Right lung (tissue), 5 donors: ENCODE measurements around the gene DCPS. TPM values are rescaled to one million over a fixed set of nuclear protein-coding genes. Genes with fewer than 3 reads are reported as not detected.
"Not testable (repeated sequence)": the region's sequence is repeated elsewhere in the genome, so short reads cannot be mapped to it uniquely, and the experiment has no call there.

Source experiments
- DNase-seq, 2 donors: peaks; one replicate each; pipeline ENCODE4 v3.0.0-alpha.2; 2013
- polyA plus RNA-seq, 5 donors: library from polyadenylated mRNA; unstranded; fragments of 120-200 nt; gene quantifications; one replicate each; pipeline versions ENCODE4 v1.2.1 to v1.2.3, GENCODE V29; 2013; ENCODE audit warnings: inconsistent platforms in 1 of 5, low replicate concordance in 1 of 5; ENCODE audit not compliant: insufficient read length in 5 of 5, insufficient read depth in 1 of 5

Gene DCPS
- polyA plus RNA-seq, 5 donors = 19.5 to 24.9 (median 21.4) TPM

GRCh38 chr11:126378763-126379162 is 74.9 kb downstream of the DCPS start:
- DNase-seq = no peak

GRCh38 chr11:126380909-126381308 is 77.0 kb downstream of the DCPS start:
- DNase-seq = no peak

GRCh38 chr11:126381960-126382359 is 78.1 kb downstream of the DCPS start:
- DNase-seq = not testable (repeated sequence)

GRCh38 chr11:126382641-126383040 is 78.8 kb downstream of the DCPS start:
- not testable (repeated sequence) for DNase-seq

- no peak for DNase-seq
These were observed 79.8 kb downstream of the DCPS start for GRCh38 chr11:126383339-126384335.

- DNase-seq = no peak
These were observed 80.7 kb downstream of the DCPS start for GRCh38 chr11:126384449-126385070.

GRCh38 chr11:126385991-126386728 is 82.3 kb downstream of the DCPS start:
- DNase-seq = no peak

- not testable (repeated sequence) for DNase-seq
These were observed 82.8 kb downstream of the DCPS start for GRCh38 chr11:126386729-126387071.

GRCh38 chr11:126387857-126388256 is 84.0 kb downstream of the DCPS start:
- no peak for DNase-seq

- no peak for DNase-seq
These were observed 86.5 kb downstream of the DCPS start for GRCh38 chr11:126390272-126390867.

- no peak for DNase-seq
These were observed 87.6 kb downstream of the DCPS start for GRCh38 chr11:126391286-126391954.

GRCh38 chr11:126391970-126392632 is 88.2 kb downstream of the DCPS start:
- DNase-seq = no peak

- peak in 1 of 2 donors; percentile 47 for DNase-seq
These were observed 88.8 kb downstream of the DCPS start for GRCh38 chr11:126392633-126393013.

GRCh38 chr11:126393143-126393542 is 89.3 kb downstream of the DCPS start:
- no peak for DNase-seq

- no peak for DNase-seq
These were observed 90.2 kb downstream of the DCPS start for GRCh38 chr11:126394036-126394435.

- DNase-seq = not testable (repeated sequence)
These were observed 90.8 kb downstream of the DCPS start for GRCh38 chr11:126394634-126395072.
